HG03442 (cell line): ENCODE data around the gene TMEM17.
"Not testable (repeated sequence)": the region's sequence is repeated elsewhere in the genome, so short reads cannot be mapped to it uniquely, and the experiment has no call there.

ENCODE experiments used
- ATAC-seq: cut with Tn5 transposase; IDR thresholded peaks from one replicate; pipeline ENCODE4 v1.9.1; 2021; ENCODE audit warnings: mild to moderate bottlenecking, moderate library complexity; ENCODE audit not compliant: unreplicated experiment

Gene TMEM17, protein sequence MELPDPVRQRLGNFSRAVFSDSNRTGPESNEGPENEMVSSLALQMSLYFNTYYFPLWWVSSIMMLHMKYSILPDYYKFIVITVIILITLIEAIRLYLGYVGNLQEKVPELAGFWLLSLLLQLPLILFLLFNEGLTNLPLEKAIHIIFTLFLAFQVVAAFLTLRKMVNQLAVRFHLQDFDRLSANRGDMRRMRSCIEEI

DNA sequence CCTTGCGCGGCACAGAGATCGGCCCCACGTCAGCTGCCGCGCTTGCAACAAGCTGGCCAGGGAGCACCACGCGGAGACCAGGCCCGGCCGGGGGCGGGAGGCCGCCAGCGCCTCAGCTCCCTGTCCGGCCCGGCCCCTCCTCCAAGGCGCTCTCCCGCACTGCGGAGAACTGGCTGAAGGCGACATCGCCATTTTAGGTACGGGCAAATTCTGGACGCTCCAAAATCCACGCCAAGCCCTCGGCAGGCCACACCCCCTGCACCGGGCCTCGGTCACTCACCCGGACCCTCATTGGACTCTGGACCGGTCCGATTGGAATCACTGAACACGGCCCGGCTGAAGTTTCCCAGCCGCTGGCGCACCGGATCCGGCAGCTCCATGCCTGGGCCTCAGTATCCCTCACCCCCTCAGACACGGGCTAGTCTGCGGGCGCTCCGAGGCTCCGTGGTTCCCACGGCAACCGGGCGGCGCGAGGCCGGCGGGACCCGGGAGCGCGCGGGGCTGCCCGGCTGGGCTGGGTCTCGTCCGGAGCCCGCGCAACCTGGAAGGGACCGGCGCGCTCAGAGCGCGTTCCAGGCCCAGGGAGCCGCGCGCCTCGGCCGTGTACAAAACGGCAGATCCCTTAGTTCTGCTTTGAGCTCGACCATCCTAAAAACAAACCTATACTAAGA lies at the start of gene TMEM17:
TMEM17 (minus strand) TSS at position 446 of the 671 bp plus-strand sequence; CDS start at position 380, 66 bp downstream.
- peak; percentile 85 for ATAC-seq

DNA sequence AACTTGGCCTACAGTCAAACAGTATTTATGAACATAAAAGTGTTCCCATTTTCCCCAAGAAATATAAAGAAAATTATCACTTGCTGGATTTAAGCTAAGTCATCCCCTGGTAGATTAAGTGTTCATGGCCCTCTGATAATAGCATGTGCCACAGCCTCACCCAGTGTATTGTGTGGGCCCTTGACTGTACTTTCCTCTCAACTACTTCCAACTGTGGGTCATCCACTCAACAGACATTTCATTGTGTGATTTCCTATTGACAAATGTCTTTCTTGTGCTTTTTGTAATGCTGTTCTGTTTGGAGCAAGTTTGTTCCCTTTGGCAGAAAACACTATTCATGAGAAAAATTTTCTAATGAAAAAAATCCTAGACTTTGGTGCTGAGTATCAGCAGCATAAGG lies 48.4 kb upstream of the TMEM17 start:
- no peak for ATAC-seq

DNA sequence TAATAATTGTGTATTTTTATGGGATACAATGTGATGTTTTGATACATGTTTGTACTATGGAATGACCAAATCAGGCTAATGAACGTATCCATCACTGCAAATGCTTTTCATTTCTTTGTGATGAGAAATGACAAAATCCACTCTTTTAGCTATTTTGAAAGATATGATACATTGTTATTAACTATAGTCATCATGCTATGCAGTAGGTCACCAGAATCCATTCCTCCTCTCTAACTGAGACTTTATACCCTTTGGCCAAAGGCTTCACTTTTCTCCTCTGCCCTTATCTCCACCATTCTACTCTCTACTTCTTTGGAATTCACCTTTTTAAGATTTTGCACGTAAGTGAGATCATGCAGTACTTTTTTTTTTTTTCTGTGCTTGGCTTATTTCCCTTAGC lies 44.5 kb upstream of the TMEM17 start:
- ATAC-seq = no peak

DNA sequence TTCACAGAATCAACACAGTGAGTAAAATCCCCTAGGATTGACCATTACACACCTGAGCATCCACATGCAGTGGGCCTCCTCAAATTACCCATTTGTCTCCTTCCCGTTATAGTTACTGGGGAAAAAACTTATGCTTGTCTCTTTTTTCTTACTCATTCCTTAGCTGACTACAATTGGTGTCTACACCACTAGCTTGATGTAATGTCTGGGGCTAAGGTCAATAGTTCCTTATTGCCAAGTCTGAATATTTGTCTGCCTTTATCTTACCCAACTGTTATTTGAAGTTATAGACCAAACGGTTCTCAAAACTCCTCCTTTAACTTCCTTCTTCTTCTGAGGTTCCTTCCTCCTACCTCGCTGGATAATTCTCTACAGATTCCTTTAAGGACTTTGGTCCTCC lies 41.9 kb upstream of the TMEM17 start:
- no peak for ATAC-seq

DNA sequence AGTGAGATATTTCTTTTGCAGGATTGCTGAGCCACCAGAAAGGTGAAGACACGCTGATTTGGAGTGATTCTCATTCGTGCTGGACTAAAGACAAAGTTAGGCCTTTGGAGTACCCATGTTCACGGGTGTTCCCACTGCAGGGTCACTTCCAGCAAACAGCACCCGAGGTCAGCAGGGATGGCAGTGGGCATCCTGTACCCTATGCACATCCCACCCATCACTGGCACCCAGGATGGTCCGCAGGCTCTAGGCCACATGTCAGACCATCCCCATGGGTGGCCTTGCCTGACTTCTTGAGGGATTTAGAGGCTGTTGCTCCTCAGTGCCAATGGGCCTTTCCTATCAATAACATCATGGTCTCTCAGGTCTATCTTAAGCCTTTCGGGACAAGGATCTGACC lies 39.3 kb upstream of the TMEM17 start:
- ATAC-seq = no peak

DNA sequence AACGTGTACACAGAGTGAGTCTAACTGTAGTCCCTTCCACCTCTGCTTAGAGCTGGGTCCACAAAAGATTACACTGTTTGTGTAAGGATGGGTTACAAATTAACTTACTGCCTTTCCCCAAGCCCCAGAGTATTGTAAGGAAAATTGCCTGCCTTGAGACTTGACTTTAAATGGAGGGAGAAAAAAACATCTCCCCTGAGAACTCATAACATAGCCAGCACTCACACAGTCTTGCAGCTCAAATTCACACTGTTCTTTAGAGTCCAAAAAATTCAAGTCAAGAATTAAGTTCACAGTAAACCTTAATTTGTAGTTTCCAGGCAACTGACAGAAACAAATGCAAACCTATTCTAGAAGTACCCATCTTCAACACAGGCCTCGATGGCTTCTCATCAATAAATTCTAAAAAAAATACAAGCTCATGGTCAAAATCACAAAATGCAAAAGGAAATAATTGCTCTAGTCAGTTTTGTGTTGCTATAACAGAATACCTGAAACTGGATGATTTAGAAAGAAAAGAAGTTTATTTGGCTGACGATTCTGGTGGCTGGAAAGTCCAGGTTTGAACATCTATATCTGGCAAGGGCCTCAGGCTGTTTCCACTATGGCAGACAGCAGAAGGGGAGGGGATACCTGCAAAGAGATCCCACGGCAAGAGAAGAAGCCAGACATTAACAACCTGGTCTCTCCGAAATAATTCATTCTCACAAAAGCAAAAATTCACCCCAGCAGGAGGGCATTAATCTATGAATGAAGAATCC lies 34.6 kb upstream of the TMEM17 start:
- ATAC-seq = no peak

DNA sequence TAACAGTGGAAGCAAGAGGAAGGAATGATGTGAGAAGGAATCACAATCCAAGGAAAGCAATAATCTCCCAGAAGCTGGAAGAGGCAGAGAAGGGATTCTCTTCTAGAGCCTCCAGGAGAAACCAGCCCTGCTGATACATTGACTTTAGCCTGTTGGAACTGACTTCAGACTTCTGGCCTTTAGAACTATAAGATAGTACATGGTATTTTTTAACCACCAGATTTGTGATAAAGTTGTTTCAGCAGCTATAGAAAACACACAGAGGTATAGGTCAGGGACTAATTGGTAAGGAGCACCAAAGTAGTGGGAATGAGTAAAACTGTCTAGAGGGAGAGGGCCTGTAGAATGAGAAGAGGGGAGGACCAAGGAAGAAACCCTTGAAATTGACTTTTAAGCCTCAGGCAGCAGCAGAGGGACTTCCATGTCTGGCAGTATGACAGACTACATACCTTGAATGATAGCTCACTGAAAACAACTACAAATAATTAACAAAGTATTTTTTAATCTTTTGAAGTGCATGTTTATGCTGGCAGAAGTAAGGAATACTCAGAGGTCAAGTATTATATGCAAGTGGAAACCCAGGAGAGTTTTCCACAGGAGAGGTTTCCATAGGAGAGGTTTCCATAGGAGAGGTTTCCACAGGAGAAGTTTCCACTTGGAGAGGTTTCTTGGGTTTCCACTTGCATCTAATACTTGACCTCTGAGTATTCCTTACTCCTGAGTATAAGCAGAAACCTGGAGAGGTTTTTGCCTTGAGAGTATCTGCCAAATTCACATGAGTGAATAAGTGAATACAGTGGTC lies 33.8 kb upstream of the TMEM17 start:
- no peak for ATAC-seq

DNA sequence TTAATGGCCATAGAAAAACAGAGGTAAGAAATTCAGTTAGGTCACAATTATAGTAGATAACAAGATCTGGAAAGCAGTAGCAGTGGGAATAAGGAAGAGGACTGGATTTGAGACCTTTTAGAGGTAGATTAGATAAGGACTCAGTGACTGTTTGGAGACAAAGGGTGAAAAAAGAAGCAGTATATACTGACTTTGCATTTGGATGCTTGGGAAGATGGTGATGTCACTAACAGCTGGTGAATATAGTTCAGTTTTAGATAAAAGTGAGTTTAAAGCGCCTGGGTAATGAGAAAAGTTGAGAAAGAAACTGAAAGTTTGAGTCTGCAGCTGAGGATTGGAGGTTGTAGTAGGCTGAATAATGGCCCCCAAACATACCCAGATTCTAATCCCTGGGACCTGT lies 32.8 kb upstream of the TMEM17 start:
- ATAC-seq = no peak

DNA sequence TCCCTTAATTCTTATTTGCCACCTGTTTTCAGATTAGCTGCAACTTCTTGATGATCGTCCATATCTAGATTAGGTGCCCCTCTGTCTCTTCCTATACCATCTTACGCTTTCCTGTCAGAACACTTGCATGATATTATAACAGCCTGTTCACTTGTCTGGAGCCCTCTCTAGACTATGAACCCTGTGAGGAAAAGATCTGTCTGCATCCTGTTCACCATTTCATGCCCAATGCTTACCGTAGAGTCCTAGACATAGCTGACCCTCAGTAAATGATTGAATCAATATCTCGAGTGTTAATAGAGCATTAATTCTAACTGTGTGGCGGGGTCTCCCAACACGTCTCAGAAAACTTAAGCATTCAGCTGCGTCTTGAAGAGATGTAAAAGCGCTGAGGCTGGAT lies 31.8 kb upstream of the TMEM17 start:
- no peak for ATAC-seq

DNA sequence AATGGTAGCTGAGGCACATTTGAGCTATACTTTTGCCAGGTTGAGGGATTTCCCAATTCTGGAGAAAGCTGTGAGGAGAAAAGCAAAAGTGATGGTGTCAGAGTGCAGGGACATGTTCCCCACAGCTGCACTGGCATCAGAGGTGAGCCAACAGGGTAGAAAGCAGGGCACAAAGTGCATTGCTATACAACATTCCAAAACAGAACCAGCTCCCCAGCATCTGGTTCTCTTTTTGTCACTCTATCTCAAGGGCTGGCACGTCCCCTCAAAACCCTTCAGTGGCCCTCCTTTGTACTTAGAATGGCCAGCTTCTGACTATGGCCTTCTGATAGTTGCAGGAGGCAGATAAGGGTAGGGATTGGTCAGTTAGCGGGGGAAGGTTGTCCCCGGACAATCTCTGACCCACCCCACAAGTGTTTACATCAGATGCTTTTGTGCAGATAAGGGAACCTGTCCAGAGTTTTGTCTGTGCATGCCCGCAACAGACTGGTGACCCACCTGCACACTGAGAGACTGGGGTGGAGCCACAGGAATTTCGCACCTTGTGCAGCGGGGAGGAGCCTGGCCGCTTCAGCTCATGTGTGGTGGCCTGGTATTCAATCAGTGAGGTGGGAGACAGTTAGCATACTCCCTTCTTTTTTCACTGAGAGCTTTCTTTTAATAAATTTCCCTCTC lies 31.0 kb upstream of the TMEM17 start:
- no peak for ATAC-seq

DNA sequence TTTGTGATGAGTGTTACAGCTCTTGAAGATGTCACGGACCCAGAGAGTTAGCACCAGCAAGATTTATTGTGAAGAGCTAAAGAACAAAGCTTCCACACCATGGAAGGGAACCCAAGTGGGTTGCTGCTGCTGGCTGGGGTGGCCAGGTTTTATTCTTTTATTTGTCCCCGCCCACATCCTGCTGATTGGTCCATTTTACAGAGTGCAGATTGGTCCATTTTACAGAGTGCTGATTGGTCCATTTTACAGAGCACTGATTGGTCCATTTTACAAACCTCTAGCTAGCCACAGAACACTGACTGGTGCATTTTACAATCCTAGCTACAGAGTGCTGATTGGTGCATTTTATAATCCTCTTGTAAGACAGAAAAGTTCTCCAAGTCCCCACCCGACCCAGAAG lies 29.5 kb upstream of the TMEM17 start:
- ATAC-seq = not testable (repeated sequence)

DNA sequence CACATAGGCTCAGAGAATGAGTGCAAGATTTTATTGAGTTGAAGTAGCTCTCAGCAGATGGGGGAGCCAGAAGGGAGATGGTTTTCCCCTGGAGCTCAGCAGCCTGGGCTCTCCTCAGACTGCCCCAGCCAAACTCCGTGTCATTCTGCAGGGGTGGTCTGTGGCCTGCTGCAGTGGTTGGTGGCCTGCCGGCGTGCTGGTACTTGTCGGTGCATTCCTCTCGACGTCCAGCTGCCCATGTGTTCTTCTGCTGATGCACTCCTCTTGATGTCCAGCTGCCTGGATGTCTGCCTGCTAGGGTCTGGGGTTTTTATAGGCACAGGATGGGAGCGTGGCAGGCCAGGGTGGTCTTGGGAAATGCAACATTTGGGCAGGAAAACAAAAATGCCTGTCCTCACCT lies 25.6 kb upstream of the TMEM17 start:
- ATAC-seq = no peak

DNA sequence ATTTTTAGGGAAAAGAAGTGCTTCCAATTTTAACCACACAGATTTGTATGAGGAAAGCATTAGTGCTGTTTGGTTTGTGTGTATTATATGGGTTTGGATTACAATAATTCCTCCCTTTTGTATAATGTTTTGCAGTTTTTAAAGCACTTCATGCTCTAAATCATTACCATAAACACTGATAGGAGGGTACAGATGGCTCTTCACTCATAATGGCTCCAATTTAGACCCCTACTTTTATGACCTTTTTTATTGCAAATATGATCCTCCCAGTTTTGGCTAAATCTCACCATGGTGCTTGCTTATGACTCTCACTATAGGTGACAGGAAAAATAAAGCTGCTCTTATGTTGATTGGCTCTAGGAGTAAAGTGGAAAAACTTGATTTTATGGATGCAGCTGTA lies 23.8 kb upstream of the TMEM17 start:
- ATAC-seq = no peak

DNA sequence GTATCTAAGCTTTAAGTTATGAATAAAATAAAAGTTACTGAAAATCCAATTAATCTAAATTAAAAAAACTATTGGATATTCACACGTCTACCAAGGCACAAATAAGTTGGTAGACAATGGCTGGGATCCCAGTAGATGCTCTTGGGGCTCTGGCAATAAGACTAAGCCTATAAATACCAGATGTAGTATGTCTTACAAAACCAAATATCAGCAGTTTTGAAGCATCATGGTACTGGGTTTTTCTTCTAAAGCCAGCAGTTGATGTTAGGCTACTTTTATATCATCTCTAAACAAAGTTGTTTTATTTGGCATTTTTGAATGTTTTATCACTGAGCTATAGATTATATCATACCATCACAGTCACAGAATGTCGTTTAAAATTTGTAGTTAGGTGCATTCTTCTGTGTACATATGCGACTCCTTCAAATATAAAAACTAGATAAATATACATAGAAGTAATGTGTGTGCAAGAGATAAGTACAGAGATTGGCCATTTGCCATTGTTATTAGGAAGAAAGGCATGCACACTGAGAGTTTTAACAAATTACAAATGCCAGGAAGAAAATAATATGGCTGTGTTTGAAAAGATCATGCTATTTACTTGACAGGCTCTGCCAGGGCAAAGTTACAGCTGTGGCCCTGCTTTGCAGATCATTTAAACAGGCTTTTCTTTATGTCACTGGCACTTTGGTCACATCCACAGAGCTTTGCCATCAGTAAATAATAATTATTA lies 21.6 kb upstream of the TMEM17 start:
- ATAC-seq = no peak

DNA sequence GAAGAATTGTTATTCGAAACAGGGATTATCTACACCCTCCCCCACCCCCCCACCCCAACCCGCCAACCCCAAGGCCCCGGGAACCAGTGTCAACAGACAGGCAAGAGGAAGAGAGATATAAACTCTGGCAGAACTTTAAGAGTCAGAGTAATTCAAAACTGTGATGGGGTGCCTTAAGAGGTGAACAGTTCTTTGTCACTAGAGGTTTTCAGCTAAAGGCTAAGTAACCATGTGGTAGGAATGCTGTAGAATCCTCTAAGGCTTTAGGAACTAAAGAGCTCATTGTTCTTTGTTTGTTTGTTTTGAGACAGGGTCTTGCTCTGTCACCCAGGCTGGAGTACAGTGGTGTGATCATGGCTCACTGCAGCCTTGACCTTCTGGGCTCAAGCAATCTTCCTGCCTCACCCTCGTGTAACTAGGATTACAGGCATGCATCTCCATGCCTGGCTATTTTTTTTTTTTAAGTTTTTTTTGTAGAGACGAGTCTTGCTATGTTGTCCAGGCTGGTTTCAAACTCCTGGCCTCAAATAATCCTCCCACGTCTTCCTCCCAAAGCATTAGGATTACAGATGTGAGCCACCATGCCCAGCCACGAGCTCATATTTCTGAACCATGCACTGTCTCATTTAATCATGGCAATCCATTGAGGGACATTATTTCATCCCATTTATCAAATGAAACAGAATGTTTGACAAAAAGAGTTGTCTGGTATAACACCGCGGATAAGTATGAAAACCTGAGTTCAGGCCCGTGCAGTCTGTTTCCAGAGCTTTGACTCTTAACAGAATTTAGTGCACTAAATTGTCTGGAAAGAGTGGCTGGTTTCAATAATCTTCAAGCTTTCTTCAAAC lies 20.8 kb upstream of the TMEM17 start:
- no peak for ATAC-seq

DNA sequence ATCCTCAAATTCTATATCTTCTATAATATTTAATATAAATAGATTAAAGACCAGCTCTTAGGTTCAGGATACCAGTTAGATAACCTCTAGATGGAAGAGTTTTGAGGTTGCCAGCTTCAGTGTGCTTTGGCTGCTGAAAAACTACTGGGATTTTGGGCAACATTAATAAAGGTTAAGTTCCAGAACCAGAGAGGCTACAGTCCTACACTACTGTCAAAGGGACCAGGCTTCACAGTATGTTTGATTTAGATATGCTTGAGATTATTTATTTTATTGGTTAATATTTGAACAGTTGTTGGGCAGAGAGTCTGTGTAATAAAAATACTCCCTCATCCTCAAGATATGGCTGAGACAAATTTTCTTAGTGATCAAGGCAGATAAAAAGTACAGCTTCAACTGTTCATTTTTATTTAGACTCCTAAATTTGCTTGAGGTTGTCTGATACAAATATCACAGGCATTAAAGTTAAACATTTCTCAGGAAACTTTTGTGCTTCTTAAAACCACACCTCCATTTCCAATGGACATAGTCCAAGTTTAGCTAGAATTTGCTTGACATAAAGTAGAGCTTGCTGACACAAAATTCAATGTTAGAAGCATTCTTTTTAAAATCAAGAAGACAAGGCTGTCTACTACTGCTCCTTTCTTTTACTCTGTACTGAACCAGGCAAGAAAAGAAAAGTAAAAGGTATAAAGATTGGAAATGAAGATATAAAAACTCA lies 19.7 kb upstream of the TMEM17 start:
- ATAC-seq = no peak

DNA sequence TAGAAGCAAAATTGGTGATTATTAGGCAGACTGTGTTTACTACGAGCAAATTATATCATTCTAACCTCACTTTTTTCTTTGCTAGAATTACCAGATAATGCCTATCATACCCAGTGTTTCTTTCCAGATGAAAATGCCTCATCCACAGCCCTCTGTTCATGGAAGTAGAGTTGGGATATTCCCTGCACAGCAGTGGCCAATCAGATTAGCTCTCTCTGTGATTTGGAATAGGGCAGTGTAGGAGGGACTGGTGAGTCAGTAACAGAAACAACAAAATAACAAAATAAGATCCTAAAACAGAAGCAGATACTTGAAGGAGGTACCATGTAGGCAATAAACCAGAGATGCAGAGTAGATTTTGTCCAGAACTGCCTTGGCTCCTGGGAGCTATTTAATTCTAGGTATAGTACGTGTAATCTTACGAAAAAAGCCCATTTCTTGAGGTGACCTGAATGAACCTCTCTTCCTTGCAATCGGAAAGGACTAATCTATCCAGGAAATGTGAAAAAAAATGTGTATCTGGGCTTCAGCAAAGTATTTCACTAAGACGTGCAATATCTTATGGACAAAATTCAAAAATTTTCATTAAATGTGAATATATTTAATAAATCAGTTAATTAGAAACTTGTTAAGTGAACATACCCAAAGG lies 18.4 kb upstream of the TMEM17 start:
- ATAC-seq = no peak

DNA sequence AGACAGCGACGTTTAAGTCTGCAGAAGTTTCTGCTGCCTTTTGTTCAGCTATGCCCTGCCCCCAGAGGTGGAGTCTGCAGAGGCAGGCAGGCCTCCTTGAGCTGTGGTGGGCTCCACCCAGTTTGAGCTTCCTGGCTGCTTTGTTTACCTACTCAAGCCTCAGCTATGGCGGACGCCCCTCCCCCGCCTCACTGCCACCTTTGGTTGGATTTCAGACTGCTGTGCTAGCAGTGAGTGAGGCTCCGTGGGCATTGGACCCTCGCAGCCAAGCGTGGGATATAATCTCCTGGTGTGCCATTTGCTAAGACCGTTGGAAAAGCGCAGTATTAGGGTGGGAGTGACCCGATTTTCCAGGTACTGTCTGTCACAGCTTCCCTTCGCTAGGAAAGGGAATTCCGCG lies 15.1 kb upstream of the TMEM17 start:
- ATAC-seq = not testable (repeated sequence)
